SKM-1 treated with dmso at 0.1 percent for 144 hours (cell line): ENCODE results near the gene SLC20A1.
A peak's percentile ranks its signal among the peaks of the same experiment; 100 is the strongest.
"Not testable (repeated sequence)": the region's sequence is repeated elsewhere in the genome, so short reads cannot be mapped to it uniquely, and the experiment has no call there.

Experiments
- DNase-seq: peaks from one replicate; lab custom pipeline; 2025; ENCODE audit not compliant: unreplicated experiment; lab: John Stamatoyannopoulos, UW

Gene SLC20A1, protein sequence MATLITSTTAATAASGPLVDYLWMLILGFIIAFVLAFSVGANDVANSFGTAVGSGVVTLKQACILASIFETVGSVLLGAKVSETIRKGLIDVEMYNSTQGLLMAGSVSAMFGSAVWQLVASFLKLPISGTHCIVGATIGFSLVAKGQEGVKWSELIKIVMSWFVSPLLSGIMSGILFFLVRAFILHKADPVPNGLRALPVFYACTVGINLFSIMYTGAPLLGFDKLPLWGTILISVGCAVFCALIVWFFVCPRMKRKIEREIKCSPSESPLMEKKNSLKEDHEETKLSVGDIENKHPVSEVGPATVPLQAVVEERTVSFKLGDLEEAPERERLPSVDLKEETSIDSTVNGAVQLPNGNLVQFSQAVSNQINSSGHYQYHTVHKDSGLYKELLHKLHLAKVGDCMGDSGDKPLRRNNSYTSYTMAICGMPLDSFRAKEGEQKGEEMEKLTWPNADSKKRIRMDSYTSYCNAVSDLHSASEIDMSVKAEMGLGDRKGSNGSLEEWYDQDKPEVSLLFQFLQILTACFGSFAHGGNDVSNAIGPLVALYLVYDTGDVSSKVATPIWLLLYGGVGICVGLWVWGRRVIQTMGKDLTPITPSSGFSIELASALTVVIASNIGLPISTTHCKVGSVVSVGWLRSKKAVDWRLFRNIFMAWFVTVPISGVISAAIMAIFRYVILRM

DNA sequence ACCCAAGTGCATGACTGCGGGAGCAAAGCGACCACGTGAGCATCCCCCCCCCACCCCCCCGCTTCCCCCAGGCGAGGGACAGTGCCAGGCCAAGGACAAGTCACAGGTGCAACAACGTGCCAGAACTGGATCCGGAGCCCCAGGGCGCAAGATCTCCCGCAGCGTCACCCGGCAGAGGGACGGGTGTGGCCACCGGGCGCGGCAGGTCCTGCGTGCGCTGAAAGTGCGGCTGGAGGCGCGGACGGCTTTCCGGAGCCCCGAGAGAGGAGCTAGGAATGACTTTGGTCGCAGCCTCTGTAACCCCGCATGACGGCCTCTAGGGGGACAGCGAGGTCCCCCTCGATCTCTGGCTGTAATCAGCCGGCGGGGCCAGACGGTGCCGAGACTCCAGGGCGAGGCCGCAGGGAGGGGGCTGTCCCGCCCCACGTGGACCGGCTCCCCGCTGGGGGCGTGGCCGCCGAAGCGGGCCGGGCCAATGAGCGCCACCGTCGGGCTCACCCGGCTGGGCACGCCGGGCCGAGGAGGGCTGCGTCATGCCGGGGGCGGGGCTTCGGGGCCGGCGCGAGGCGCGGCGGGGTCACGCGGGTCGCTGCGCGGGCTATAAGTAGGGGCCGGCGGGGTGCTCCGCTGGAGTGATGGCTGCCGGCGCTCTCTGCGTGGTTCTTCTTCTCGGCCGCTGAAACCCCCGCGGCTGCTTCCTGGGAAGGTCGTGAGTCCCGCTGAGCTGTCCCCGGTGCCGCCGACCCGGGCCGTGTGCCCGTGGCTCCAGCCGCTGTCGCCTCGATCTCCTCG, at the start of gene SLC20A1:
Gene SLC20A1, plus strand, starts transcription at position 630 of the 792 bp plus-strand sequence. CDS start 890 bp downstream, outside the sequence.
- peak; percentile 93 for DNase-seq

DNA sequence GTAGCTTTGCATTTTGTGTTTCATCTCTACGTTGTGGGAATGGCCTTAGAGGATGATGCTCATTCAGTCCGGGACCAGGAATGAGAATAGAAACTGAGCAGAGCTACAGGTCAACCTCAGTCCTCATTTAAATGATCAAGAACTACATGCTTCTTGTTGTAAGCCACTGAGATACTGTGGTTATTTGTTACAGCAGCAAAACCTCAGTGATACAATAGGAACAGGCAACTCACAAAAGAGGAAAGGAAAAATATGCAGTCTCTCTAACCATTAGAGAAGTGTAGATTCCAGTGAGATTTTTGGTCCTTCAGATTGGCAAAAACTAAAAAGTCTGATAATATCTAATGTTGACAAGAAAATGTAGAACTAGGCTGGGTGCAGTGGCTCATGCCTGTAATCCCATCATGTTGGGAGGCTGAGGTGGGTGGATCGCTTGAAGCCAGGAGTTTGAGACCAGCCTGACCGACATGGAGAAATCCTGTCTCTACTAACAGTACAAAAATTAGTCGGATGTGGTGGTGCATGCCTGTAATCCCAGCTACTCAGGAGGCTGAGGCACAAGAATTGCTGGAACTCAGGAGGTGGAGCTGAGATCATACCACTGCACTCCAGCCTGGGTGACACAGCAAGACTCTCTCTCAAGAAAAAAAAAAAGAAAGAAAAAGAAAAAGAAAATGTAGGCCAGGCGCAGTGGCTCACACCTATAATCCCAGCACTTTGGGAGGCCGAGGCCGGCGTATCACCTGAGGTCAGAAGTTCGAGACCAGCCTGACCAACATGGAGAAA, 48.0 kb upstream of the SLC20A1 start:
- no peak for DNase-seq

- DNase-seq: no peak
Observed at GRCh38 chr2:112600634-112601033, 45.1 kb upstream of the SLC20A1 start.

DNA sequence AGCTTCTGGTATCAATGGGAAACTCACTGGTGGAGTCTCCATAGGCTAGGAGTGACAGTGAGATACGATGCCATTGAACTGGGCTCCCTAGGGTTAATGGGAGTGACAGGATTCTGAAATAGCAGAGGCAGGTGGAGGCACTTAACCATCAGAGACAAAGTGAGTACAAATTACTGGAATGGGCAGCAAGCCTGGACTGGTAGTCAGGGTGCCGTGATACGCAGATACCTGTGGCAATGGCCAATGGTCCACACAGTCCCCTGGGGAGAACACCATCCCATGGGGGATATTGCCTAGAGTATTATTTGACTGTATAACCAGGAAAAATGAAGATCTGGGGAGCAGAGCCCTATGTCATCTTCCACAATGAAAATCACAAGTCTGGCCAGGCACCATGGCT, 44.0 kb upstream of the SLC20A1 start:
- DNase-seq: no peak

- DNase-seq: no peak
Observed at GRCh38 chr2:112602917-112603316, 42.8 kb upstream of the SLC20A1 start.

- no peak for DNase-seq
Observed at GRCh38 chr2:112603731-112604130, 42.0 kb upstream of the SLC20A1 start.

DNA sequence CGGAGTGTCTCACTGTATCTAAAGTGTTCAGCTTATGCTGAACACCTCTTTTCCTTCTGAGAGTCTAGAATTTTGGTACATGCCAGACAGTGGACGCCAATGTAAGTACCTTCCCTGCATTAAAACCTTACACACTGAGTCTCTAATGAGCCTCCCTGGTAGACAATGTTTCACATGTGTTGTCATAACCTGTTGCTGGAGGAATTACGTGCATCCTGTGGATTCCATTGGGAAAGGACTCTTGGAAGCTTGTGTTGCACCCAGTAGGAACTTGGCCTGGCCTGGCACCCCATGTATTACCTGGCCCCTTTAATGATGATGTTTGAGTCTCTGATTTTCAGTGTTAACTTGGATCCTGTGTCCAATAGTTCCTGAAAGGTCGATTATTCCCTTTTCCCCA, 40.8 kb upstream of the SLC20A1 start:
- no peak for DNase-seq

GRCh38 chr2:112605926-112606325, 39.8 kb upstream of the SLC20A1 start:
- no peak for DNase-seq

- no peak for DNase-seq
Observed at GRCh38 chr2:112606547-112606946, 39.2 kb upstream of the SLC20A1 start.

- DNase-seq: no peak
Observed at GRCh38 chr2:112607680-112608438, 37.9 kb upstream of the SLC20A1 start.

DNA sequence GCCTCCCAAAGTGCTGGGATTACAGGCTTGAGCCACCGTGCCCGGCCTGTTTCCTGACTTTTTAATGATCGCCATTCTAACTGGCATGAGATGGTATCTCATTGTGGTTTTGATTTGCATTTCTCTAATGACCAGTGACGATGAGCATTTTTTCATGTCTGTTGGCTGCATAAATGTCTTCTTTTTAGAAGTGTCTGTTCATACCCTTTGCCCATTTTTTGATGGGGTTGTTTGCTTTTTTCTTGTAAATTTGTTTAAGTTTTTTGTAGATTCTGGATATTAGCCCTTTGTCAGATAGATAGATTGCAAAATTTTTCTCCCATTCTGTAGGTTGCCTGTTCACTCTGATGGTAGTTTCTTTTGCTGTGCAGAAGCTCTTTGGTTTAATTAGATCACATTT, 36.4 kb upstream of the SLC20A1 start:
- DNase-seq: not testable (repeated sequence)

DNA sequence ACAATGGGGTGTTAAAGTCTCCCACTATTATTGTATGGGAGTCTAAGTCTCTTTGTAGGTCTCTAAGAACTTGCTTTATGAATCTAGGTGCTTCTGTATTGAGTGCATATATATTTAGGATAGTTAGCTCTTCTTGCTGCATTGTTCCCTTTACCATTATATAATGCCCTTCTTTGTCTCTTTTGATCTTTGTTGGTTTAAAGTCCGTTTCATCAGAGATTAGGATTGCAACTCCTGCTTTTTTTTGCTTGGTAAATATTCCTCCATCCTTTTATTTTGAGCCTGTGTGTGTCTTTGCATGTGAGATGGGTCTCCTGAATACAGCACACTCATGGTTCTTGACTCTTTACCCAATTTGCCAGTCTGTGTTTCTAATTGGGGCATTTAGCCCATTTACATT, 33.5 kb upstream of the SLC20A1 start:
- not testable (repeated sequence) for DNase-seq

- no peak for DNase-seq
Observed at GRCh38 chr2:112614201-112614840, 31.4 kb upstream of the SLC20A1 start.

GRCh38 chr2:112615051-112615450, 30.7 kb upstream of the SLC20A1 start:
- no peak for DNase-seq

- not testable (repeated sequence) for DNase-seq
Observed at GRCh38 chr2:112615798-112616197, 29.9 kb upstream of the SLC20A1 start.

DNA sequence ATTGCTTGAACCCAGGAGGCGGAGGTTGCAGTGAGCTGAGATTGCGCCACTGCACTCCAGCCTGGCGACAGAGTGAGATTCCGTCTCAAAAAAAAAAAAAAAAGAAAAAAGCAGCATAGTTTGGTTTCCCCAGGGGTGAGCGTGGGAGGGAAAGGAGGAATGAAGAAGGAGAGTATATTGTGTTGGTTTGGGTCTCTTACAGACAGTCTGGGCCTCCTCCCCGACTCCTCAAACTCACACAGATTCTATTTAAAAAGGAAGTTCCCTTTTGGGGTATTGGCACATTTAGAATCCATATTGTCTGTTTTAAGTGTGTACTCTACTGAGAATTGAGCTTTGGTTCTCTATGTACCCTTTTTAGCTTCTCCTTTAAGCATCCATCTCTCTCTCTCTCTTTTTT, 27.4 kb upstream of the SLC20A1 start:
- peak; percentile 53 for DNase-seq

GRCh38 chr2:112621790-112622527, 23.8 kb upstream of the SLC20A1 start:
- DNase-seq: no peak

DNA sequence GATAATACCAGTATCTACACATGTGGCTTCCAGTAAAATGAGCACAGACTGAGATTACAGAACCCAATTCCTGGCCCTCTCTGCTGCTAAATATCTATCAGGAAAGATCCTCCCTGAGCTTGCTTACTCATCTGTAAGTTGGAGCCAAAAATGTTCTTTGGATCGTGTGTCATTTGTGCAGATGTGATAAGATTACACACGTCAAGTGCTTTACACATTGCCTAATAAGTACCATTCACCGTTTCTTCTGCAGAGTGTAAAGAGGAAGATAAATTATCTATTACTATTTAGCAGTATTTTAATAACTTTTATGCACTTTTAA, 23.2 kb upstream of the SLC20A1 start:
- DNase-seq: no peak
